Naive B cell (primary cell): ENCODE measurements around the gene PLA2R1. TPM values are rescaled to one million over a fixed set of nuclear protein-coding genes. Genes with fewer than 3 reads are reported as not detected.

Experiments used
- ATAC-seq, 2 donors: fragments of 150-1000 bp; cut with Tn5 transposase; 2 replicates each; pipeline ENCODE4 v1.10.0; 2021; ENCODE audit warnings: low read depth in 2 of 2, mild to moderate bottlenecking in 2 of 2, moderate library complexity in 2 of 2
- DNase-seq: peaks from one replicate; pipeline ENCODE4 v3.0.0; 2022
- H3K27ac Mint-ChIP-seq, 6 donors: one replicate each; pipeline ENCODE4 v1.8.0; 2020 to 2022; ENCODE audit warnings: mild to moderate bottlenecking in 6 of 6, mixed read lengths in 6 of 6, moderate library complexity in 5 of 6, inconsistent platforms in 2 of 6
- H3K27me3 Mint-ChIP-seq, 3 donors: one replicate each; pipeline ENCODE4 v1.8.0; 2021 to 2022; ENCODE audit warnings: mixed read lengths in 3 of 3, mild to moderate bottlenecking in 1 of 3
- H3K36me3 Mint-ChIP-seq, 2 donors: one replicate each; pipeline ENCODE4 v1.8.0; 2020 to 2022; ENCODE audit warnings: mixed read lengths in 2 of 2, inconsistent platforms in 1 of 2, mild to moderate bottlenecking in 1 of 2
- H3K4me1 Mint-ChIP-seq, 3 donors: one replicate each; pipeline ENCODE4 v1.8.0; 2020 to 2022; ENCODE audit warnings: mixed read lengths in 3 of 3, inconsistent platforms in 1 of 3, mild to moderate bottlenecking in 1 of 3, moderate library complexity in 1 of 3
- H3K4me3 Mint-ChIP-seq, 8 donors: one replicate each; pipeline ENCODE4 v1.8.0; 2020 to 2022; ENCODE audit warnings: mild to moderate bottlenecking in 8 of 8, mixed read lengths in 8 of 8, moderate library complexity in 8 of 8, inconsistent platforms in 2 of 8
- H3K9me3 Mint-ChIP-seq, 7 donors: one replicate each; pipeline ENCODE4 v1.8.0; 2020 to 2022; ENCODE audit warnings: mixed read lengths in 7 of 7, mild to moderate bottlenecking in 5 of 7, inconsistent platforms in 2 of 7, moderate library complexity in 1 of 7
- polyA plus RNA-seq, 6 donors: library from polyadenylated mRNA; unstranded; fragments of 300-500 nt; fragmentation: Illumina TruSeq; gene quantifications; one replicate each; pipeline ENCODE4 v1.2.3, GENCODE V29; 2021; ENCODE audit warnings: low read depth in 6 of 6

The PLA2R1 gene
- polyA plus RNA-seq, 6 donors from 2014 or later = 0.01 TPM; not detected in 5

- ATAC-seq (no peak), DNase-seq (no peak)
- no peaks in the 10 kb centered on the region for H3K27me3 Mint-ChIP-seq
- no peaks in the 10 kb centered on the region for H3K36me3 Mint-ChIP-seq
- H3K27ac Mint-ChIP-seq = no peak overlapping the region
- H3K9me3 Mint-ChIP-seq = no peaks in the 10 kb centered on the region
- H3K4me3 Mint-ChIP-seq = no peak overlapping the region
- H3K4me1 Mint-ChIP-seq = no peaks in the 10 kb centered on the region
Measured at GRCh38 chr2:159942146-159942545, 120.3 kb downstream of the PLA2R1 start.

DNA sequence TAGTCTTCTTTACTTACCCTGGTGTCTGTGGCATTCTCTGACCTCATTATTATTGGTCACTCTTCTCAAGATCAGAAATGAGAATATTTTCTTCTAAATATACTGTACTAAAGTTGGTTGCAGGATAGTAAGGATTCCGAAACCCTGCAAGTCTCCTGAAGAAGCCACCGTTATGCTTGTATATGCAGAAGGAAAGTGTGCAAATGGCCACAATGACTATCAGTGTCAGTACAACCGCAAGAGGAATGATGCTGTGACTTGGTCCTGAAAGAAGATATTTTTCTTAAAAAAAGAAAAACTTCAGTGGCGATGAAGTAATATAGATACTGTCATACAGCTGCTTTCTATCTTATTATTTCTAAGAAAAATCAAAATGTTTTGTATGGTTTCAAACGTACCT is 120.7 kb downstream of the PLA2R1 start:
- Mint-ChIP-seq H3K4me3 (no peak overlapping the region), H3K36me3 (no peaks in the 10 kb centered on the region), H3K27me3 (no peaks in the 10 kb centered on the region), H3K27ac (no peak overlapping the region), H3K4me1 (no peaks in the 10 kb centered on the region), H3K9me3 (no peaks in the 10 kb centered on the region)
- ATAC-seq (no peak), DNase-seq (no peak)

GRCh38 chr2:159939946-159940345 is 122.5 kb downstream of the PLA2R1 start:
- Mint-ChIP-seq H3K9me3 (no peaks in the 10 kb centered on the region), H3K27me3 (no peaks in the 10 kb centered on the region), H3K36me3 (no peaks in the 10 kb centered on the region), H3K4me3 (no peak overlapping the region), H3K27ac (no peak overlapping the region), H3K4me1 (peaks cover 0 to 3% (median under 1%) of the 10 kb centered on the region in 3 donors)
- no peak for DNase-seq
- ATAC-seq = no peak

GRCh38 chr2:159938395-159938794 is 124.0 kb downstream of the PLA2R1 start:
- H3K4me1 Mint-ChIP-seq = peaks cover 10 to 14% (median 12%) of the 10 kb centered on the region in 3 donors
- ATAC-seq (no peak), DNase-seq (no peak)
- H3K36me3 Mint-ChIP-seq = no peaks in the 10 kb centered on the region
- H3K9me3 Mint-ChIP-seq = no peaks in the 10 kb centered on the region
- H3K27me3 Mint-ChIP-seq = no peaks in the 10 kb centered on the region
- no peak overlapping the region for H3K4me3 Mint-ChIP-seq
- H3K27ac Mint-ChIP-seq = peak overlapping the region in 2 of 6 donors; percentile 66 to 87

- Mint-ChIP-seq H3K4me3 (peak overlapping the region in 2 of 8 donors; percentile 22 to 47), H3K27ac (peak overlapping the region in 1 of 6 donors; percentile 23), H3K4me1 (peaks cover 22 to 32% (median 23%) of the 10 kb centered on the region in 3 donors), H3K27me3 (no peaks in the 10 kb centered on the region), H3K9me3 (peaks cover 0 to 1% (median 0%) of the 10 kb centered on the region in 7 donors), H3K36me3 (no peaks in the 10 kb centered on the region)
- no peak for DNase-seq
- no peak for ATAC-seq
Measured at GRCh38 chr2:159936471-159936870, 125.9 kb downstream of the PLA2R1 start.

DNA sequence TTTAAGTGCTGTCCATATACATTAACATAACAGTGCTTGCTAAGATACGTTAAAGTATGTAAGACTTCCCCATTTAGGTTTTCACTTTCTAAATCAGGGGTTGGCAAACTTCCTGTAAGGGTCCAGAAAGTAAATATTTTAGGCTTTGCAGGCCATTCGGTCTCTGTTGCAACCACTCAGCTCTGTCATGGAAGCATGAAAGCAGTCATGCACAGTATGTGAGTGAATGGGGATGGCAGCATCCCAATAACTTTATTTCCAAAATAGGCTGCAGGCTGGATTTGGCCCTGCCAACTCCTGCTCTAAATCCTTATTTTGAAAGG is 128.7 kb downstream of the PLA2R1 start:
- peak; percentile 68 to 81 for ATAC-seq
- peaks cover 22 to 39% (median 27%) of the 10 kb centered on the region in 3 donors for H3K4me1 Mint-ChIP-seq
- DNase-seq = peak; percentile 8
- H3K4me3 Mint-ChIP-seq = peak overlapping the region; percentile 55 to 88 (median 74)
- peaks cover 0 to 5% of the 10 kb centered on the region in 2 donors for H3K36me3 Mint-ChIP-seq
- no peaks in the 10 kb centered on the region for H3K27me3 Mint-ChIP-seq
- H3K9me3 Mint-ChIP-seq = peaks cover 0 to 5% (median 3%) of the 10 kb centered on the region in 7 donors
- H3K27ac Mint-ChIP-seq = peak overlapping the region; percentile 26 to 91 (median 76)

- H3K27me3 Mint-ChIP-seq = no peaks in the 10 kb centered on the region
- peaks cover 0 to 6% of the 10 kb centered on the region in 2 donors for H3K36me3 Mint-ChIP-seq
- H3K4me1 Mint-ChIP-seq = peaks cover 22 to 39% (median 27%) of the 10 kb centered on the region in 3 donors
- DNase-seq (no peak), ATAC-seq (peak in 1 of 2 donors; percentile 21)
- peak overlapping the region; percentile 55 to 88 (median 74) for H3K4me3 Mint-ChIP-seq
- peak overlapping the region; percentile 26 to 91 (median 76) for H3K27ac Mint-ChIP-seq
- peaks cover 0 to 5% (median 4%) of the 10 kb centered on the region in 7 donors for H3K9me3 Mint-ChIP-seq
Measured at GRCh38 chr2:159933040-159933726, 129.2 kb downstream of the PLA2R1 start.

GRCh38 chr2:159926695-159927094 is 135.7 kb downstream of the PLA2R1 start:
- Mint-ChIP-seq H3K4me1 (peaks cover 11 to 24% (median 23%) of the 10 kb centered on the region in 3 donors), H3K27me3 (peaks cover 0 to 12% (median 7%) of the 10 kb centered on the region in 3 donors), H3K27ac (no peak overlapping the region), H3K4me3 (peak overlapping the region in 1 of 8 donors; percentile 53), H3K9me3 (peaks cover 0 to 5% (median 4%) of the 10 kb centered on the region in 7 donors), H3K36me3 (peaks cover 0 to 6% of the 10 kb centered on the region in 2 donors)
- DNase-seq (no peak), ATAC-seq (no peak)

DNA sequence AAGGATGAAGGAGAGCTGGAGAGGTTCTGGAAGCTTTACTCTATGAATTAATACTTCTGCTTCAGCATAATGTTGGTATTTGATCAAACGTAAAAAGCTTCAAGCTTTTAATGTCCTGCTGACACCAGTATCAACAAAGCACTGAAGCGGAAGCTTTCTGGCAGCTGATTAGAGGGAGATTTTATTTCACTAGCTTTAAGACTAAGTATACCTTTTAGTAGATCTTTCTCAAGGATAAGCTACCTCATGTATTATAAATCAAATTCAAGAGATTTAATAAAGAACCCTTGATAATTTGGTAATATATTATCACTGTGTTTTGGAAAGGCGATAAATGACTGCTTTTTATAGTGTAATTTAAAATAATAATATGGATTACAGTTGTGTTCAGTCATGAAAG is 136.4 kb downstream of the PLA2R1 start:
- Mint-ChIP-seq H3K36me3 (peaks cover 0 to 6% of the 10 kb centered on the region in 2 donors), H3K27ac (no peak overlapping the region), H3K4me1 (peaks cover 11 to 23% (median 19%) of the 10 kb centered on the region in 3 donors), H3K9me3 (peaks cover 0 to 5% (median 0%) of the 10 kb centered on the region in 7 donors), H3K4me3 (no peak overlapping the region), H3K27me3 (peaks cover 0 to 12% (median 7%) of the 10 kb centered on the region in 3 donors)
- no peak for DNase-seq
- ATAC-seq = no peak

DNA sequence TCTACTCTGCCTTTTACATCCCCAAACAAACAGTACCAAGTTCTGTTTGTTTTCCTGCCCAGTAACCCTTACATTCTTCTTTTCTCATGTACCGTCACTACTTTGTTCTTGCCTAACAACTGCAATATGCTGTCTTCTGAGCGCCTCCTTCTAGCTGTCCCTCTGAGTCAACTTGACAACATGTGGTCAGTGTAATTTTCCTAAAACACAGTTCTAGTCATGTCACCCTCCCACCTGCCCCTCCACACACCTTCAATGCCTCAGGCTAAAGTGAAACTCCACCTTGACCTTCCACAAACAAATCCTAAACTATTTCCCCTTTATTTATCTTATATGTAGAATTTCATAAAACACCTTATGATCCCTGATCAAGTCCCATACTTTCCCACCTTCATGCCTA is 139.9 kb downstream of the PLA2R1 start:
- H3K36me3 Mint-ChIP-seq = no peaks in the 10 kb centered on the region
- no peaks in the 10 kb centered on the region for H3K9me3 Mint-ChIP-seq
- H3K27ac Mint-ChIP-seq = peak overlapping the region in 2 of 6 donors; percentile 12 to 45
- peaks cover 9 to 16% (median 12%) of the 10 kb centered on the region in 3 donors for H3K27me3 Mint-ChIP-seq
- ATAC-seq (no peak), DNase-seq (no peak)
- H3K4me3 Mint-ChIP-seq = peak overlapping the region in 1 of 8 donors; percentile 21
- H3K4me1 Mint-ChIP-seq = peaks cover 11 to 18% (median 17%) of the 10 kb centered on the region in 3 donors

DNA sequence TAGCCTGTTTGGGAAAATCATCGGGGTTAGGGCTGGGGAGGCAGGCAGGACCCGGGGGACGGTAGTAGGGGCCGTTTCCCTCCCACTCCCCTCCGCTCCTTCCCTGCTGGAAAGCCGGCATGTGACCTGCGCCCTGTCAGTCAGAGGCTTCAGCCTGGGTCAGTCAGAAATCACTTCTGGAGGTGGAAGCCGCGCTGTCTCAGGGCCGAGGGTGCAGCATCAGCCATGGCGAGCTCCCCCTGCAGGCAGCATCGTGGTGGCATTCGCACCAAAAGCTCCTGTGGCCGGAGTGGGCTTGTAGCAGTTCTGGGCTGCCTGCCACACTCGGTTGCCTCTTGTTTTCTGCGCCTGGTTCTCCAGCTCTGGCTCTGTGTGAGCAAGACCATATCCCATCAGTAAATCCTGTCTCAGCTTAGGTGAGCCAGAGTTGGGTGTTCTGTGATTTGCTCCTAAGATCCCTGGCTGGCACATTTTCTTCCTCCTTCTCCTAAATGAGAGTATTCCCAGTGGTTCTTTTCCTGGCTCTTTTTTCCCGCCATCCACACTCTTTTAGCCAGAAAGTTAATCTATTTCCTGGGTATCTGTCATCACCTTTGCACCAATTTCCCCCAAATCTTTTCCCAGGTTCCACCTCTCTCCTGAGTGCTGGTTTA is 140.5 kb downstream of the PLA2R1 start:
- Mint-ChIP-seq H3K27me3 (peaks cover 9 to 16% (median 12%) of the 10 kb centered on the region in 3 donors), H3K9me3 (no peaks in the 10 kb centered on the region), H3K4me3 (peak overlapping the region in 1 of 8 donors; percentile 47), H3K27ac (peak overlapping the region in 1 of 6 donors; percentile 12), H3K36me3 (no peaks in the 10 kb centered on the region), H3K4me1 (peaks cover 10 to 16% (median 13%) of the 10 kb centered on the region in 3 donors)
- peak; percentile 56 for DNase-seq
- ATAC-seq = peak; percentile 93 to 98

GRCh38 chr2:159916511-159916910 is 145.9 kb downstream of the PLA2R1 start:
- Mint-ChIP-seq H3K27me3 (peaks cover 0 to 9% (median 8%) of the 10 kb centered on the region in 3 donors), H3K36me3 (no peaks in the 10 kb centered on the region), H3K27ac (no peak overlapping the region), H3K9me3 (no peaks in the 10 kb centered on the region), H3K4me3 (no peak overlapping the region), H3K4me1 (peaks cover 0 to under 1% (median 0%) of the 10 kb centered on the region in 3 donors)
- DNase-seq (no peak), ATAC-seq (no peak)

- DNase-seq = no peak
- Mint-ChIP-seq H3K36me3 (no peaks in the 10 kb centered on the region), H3K9me3 (no peaks in the 10 kb centered on the region), H3K4me3 (no peak overlapping the region), H3K27ac (no peak overlapping the region), H3K27me3 (peaks cover 0 to 10% (median 0%) of the 10 kb centered on the region in 3 donors), H3K4me1 (no peaks in the 10 kb centered on the region)
- ATAC-seq = no peak
Measured at GRCh38 chr2:159913900-159914299, 148.5 kb downstream of the PLA2R1 start.

DNA sequence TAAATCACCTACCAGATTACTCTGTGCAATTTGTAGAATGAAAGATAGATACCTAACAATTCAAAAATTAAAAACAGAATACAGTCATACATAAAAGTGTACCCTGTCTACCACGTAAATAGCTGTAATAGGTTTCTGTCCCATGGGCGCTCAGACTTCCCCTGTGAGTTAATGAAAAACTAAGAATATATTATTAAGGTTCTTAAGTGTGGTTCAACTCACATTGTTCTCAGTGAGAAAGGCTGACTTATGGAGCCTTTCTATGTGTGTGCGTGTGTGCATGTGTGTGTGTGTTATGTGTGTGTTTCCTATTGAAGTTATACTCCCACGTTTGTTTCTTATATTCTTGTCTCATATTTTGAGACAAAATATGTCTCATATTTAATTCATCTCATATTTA is 149.8 kb downstream of the PLA2R1 start:
- no peak overlapping the region for H3K27ac Mint-ChIP-seq
- no peak for ATAC-seq
- no peak for DNase-seq
- no peaks in the 10 kb centered on the region for H3K4me1 Mint-ChIP-seq
- H3K36me3 Mint-ChIP-seq = no peaks in the 10 kb centered on the region
- H3K9me3 Mint-ChIP-seq = no peaks in the 10 kb centered on the region
- H3K4me3 Mint-ChIP-seq = no peak overlapping the region
- H3K27me3 Mint-ChIP-seq = peaks cover 0 to 4% (median 0%) of the 10 kb centered on the region in 3 donors
